Measurements from ENCODE around the gene APOF. TPM values are rescaled to one million over a fixed set of nuclear protein-coding genes. Genes with fewer than 3 reads are reported as not detected.

Gene APOF
- total and polyA plus RNA-seq, 2 of the 13 experiments (the other 11 are each of a cell fraction or from before 2014, with no cell fraction given) = 3.3 to 23.9 TPM

GRCh38 chr12:56359851-56360767 lies 2.5 kb downstream of the APOF start, which contains the start of gene STAT2 (continued):
- TF ChIP-seq POGZ (CRISPR knock-in tag; IDR thresholded peaks at IDR 0.05) (peak; percentile 93), PRDM15 (CRISPR knock-in tag; IDR thresholded peaks at IDR 0.05) (0 out of 2 replicates have a peak, but pooled peaks have one; percentile 44), ZNF777 (CRISPR knock-in tag; IDR thresholded peaks at IDR 0.05) (0 out of 2 replicates have a peak, but pooled peaks have one; percentile 29), SNAI1 (CRISPR knock-in tag; IDR thresholded peaks at IDR 0.05; ENCODE audit: borderline replicate concordance) (no peak), FOXJ3 (CRISPR knock-in tag; IDR thresholded peaks at IDR 0.05; ENCODE audit: borderline replicate concordance) (peak; percentile 47; the same call in 1 of the 2 replicates), EP300 (IDR thresholded peaks at IDR 0.05; ENCODE audit: low read depth in 2 of 2, low read length in 2 of 2) (peak; percentile 11 to 65; a peak in 2 of 4 replicates), EP300 (CRISPR knock-in tag; IDR thresholded peaks at IDR 0.05; ENCODE audit: borderline replicate concordance) (no peak; the same call in 1 of the 2 replicates), ZBTB14 (CRISPR knock-in tag; IDR thresholded peaks at IDR 0.05) (0 out of 2 replicates have a peak, but pooled peaks have one; percentile 19), ATM (IDR thresholded peaks at IDR 0.05; ENCODE audit: borderline replicate concordance) (no peak), ZNF232 (CRISPR knock-in tag; IDR thresholded peaks at IDR 0.05; ENCODE audit: borderline replicate concordance) (peak; percentile 49; the same call in 1 of the 2 replicates), BORCS8-MEF2B (CRISPR knock-in tag; IDR thresholded peaks at IDR 0.05) (0 out of 2 replicates have a peak, but pooled peaks have one; percentile 58), ZNF282 (IDR thresholded peaks at IDR 0.05; ENCODE audit: partially characterized antibody) (no peak), NCOR1 (IDR thresholded peaks at IDR 0.05; ENCODE audit: borderline replicate concordance, low read length) (peak; percentile 83), ZNF614 (CRISPR knock-in tag; IDR thresholded peaks at IDR 0.05; ENCODE audit: borderline replicate concordance) (peak; percentile 44; the same call in 1 of the 2 replicates), SOX5 (CRISPR knock-in tag; IDR thresholded peaks at IDR 0.05; ENCODE audit: borderline replicate concordance) (0 out of 2 replicates have a peak, but pooled peaks have one; percentile 8), TFDP2 (CRISPR knock-in tag; IDR thresholded peaks at IDR 0.05) (peak; percentile 83; the same call in 1 of the 2 replicates), SRSF4 (IDR thresholded peaks at IDR 0.05; ENCODE audit: low read depth, low read length, poor library complexity, severe bottlenecking) (no peak), ARNTL (CRISPR knock-in tag; IDR thresholded peaks at IDR 0.05) (peak; percentile 68; the same call in 1 of the 2 replicates), KLF16 (CRISPR knock-in tag; IDR thresholded peaks at IDR 0.05) (peak in 1 of 2 experiments; percentile 43; a peak in 1 of 4 replicates)
